HCT116 (cell line): Measurements from ENCODE around the gene LHB.

ENCODE experiments used
- ATF3 ChIP-seq: IDR thresholded peaks from 2 replicates; pipeline ENCODE4 v1.6.1; 2012
- CEBPB ChIP-seq: IDR thresholded peaks from 2 replicates; pipeline ENCODE4 v1.6.1; 2012; ENCODE audit warnings: low read depth
- CTCF ChIP-seq, 3 experiments: fragments of 200-600 bp in 1 of 3; sonication (generic) in 1 of 3; IDR thresholded peaks in 2 of 3; conservative IDR thresholded peaks in 1 of 3; 2 replicates each; pipeline ENCODE4 v1.5.1; 2012 to 2017; ENCODE audit warnings: low read depth in 2 of 3, low read length in 2 of 3, antibody characterized with exemption in 1 of 3, borderline replicate concordance in 1 of 3, control low read depth in 1 of 3, mild to moderate bottlenecking in 1 of 3, mixed read lengths in 1 of 3, mixed run types in 1 of 3, moderate library complexity in 1 of 3; ENCODE audit not compliant: insufficient read depth in 1 of 3
- EGR1 ChIP-seq: IDR thresholded peaks from 2 replicates; pipeline ENCODE4 v1.6.1; 2012; ENCODE audit warnings: low read depth
- EZH2 ChIP-seq: fragments of 200-600 bp; sonication (generic); IDR thresholded peaks from 2 replicates; pipeline ENCODE4 v1.6.1; 2017; ENCODE audit warnings: antibody characterized with exemption, mixed run types
- EZH2phosphoT487 ChIP-seq: fragments of 200-600 bp; IDR thresholded peaks from 2 replicates; pipeline ENCODE4 v1.6.1; 2018; ENCODE audit warnings: antibody characterized with exemption, borderline replicate concordance
- JUND ChIP-seq: IDR thresholded peaks from 2 replicates; pipeline ENCODE4 v1.6.1; 2012
- MAX ChIP-seq: IDR thresholded peaks from 2 replicates; pipeline ENCODE4 v1.6.1; 2012
- POLR2A ChIP-seq: IDR thresholded peaks from 2 replicates; pipeline ENCODE4 v1.7.0; 2011; ENCODE audit warnings: borderline replicate concordance; ENCODE audit not compliant: insufficient read depth, insufficient read length; ENCODE audit errors: extremely low read depth
- RAD21 ChIP-seq: IDR thresholded peaks from 2 replicates; pipeline ENCODE4 v1.6.1; 2012; ENCODE audit warnings: low read depth, mild to moderate bottlenecking
- REST ChIP-seq: IDR thresholded peaks from 2 replicates; pipeline ENCODE4 v1.6.1; 2012; ENCODE audit warnings: low read depth
- YY1 ChIP-seq: IDR thresholded peaks from 2 replicates; pipeline ENCODE4 v1.6.1; 2011; ENCODE audit warnings: low read length, low read depth, moderate library complexity, mild to moderate bottlenecking; ENCODE audit not compliant: insufficient replicate concordance; ENCODE audit errors: extremely low read depth
- ZFX ChIP-seq: fragments of 450-650 bp; IDR thresholded peaks from 2 replicates; pipeline ENCODE4 v1.6.1; 2017

DNA sequence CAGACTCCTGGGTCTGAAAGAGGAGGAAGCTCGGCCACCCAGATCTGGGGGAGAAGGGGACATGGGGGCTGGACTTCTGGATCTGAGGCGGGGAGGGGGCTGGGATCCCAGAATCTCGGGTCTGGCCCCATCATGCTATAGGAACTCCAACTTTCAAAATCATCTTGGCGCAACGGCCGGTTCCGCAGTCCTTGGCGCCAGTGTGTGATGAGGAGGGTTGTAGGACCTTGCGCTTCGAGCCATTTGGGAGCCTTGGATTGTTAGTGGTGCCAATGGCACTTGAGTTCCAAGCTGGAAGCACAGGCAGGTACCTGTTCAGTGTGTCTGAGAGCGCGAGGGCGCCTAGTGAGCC, 22.9 kb downstream of the LHB start:
- TF ChIP-seq POLR2A: no peak
- TF ChIP-seq ATF3: no peak
- no peak for TF ChIP-seq EZH2
- TF ChIP-seq CTCF (IDR thresholded peaks at IDR 0.05 in 2 of 3, conservative IDR thresholded peaks at IDR 0.05 in 1 of 3; ENCODE audit: borderline replicate concordance in 1 of 3, insufficient read depth in 1 of 3, low read depth in 2 of 3, low read length in 2 of 3): no peak
- TF ChIP-seq JUND: no peak
- no peak for TF ChIP-seq CEBPB
- no peak for TF ChIP-seq YY1
- no peak for TF ChIP-seq EZH2phosphoT487
- TF ChIP-seq RAD21: no peak
- no peak for TF ChIP-seq MAX
- no peak for TF ChIP-seq ZFX
- no peak for TF ChIP-seq EGR1
- no peak for TF ChIP-seq REST
